CD4-positive, alpha-beta T cell (primary cell): ENCODE measurements around the gene RIC3. TPM values are rescaled to one million over a fixed set of nuclear protein-coding genes. Genes with fewer than 3 reads are reported as not detected.

Source experiments
- ATAC-seq: fragments of 200-7000 bp; cut with Tn5 transposase; one replicate; pipeline ENCODE4 v1.10.0; 2022; ENCODE audit warnings: mild to moderate bottlenecking; ENCODE audit not compliant: poor library complexity
- CTCF ChIA-PET: fragments of 350-600 bp; sonication (Branson Sonifier 250); formaldehyde crosslinking; loops from one replicate; lab custom pipeline; 2021; ENCODE audit warnings: antibody characterized with exemption, inconsistent platforms; lab: Charles Lee
- POLR2A ChIA-PET: fragments of 350-600 bp; sonication (Branson Sonifier 250); formaldehyde crosslinking; loops from one replicate; lab custom pipeline; 2021; ENCODE audit warnings: antibody characterized with exemption, inconsistent platforms; lab: Charles Lee
- DNase-seq, 14 experiments: peaks; one replicate each; pipeline ENCODE4 v3.0.0-alpha.2; 2013 to 2020; ENCODE audit warnings: mixed read lengths in 2 of 14
- H3K27ac ChIP-seq, 2 donors: one replicate each; pipeline versions ENCODE4 v1.5.1 to v1.7.0; 2013; ENCODE audit warnings: low read length in 2 of 2, low read depth in 1 of 2, mild to moderate bottlenecking in 1 of 2
- H3K27me3 ChIP-seq, 2 experiments: 1 replicate in 1 of 2; 2 replicates in 1 of 2; pipeline versions ENCODE4 v1.6.1 to v1.7.0; 2013; ENCODE audit warnings: low read length in 2 of 2, control low read depth in 1 of 2, mild to moderate bottlenecking in 1 of 2, moderate library complexity in 1 of 2; ENCODE audit not compliant: insufficient read depth in 2 of 2, control insufficient read depth in 1 of 2
- H3K36me3 ChIP-seq: one replicate; pipeline ENCODE4 v1.6.1; 2013; ENCODE audit warnings: low read length, control low read depth; ENCODE audit not compliant: insufficient read depth
- H3K4me1 ChIP-seq: one replicate; pipeline ENCODE4 v1.6.1; 2013; ENCODE audit warnings: low read length, control low read depth; ENCODE audit not compliant: insufficient read depth
- H3K4me3 ChIP-seq: one replicate; pipeline ENCODE4 v1.5.1; 2013; ENCODE audit warnings: mild to moderate bottlenecking, low read length, moderate library complexity
- H3K9me3 ChIP-seq, 2 experiments: 1 replicate in 1 of 2; 2 replicates in 1 of 2; pipeline versions ENCODE4 v1.6.1 to v1.7.0; 2013; ENCODE audit warnings: low read length in 2 of 2, mild to moderate bottlenecking in 2 of 2, control low read depth in 1 of 2, moderate library complexity in 1 of 2; ENCODE audit not compliant: control insufficient read depth in 1 of 2, insufficient read depth in 1 of 2
- H3K27ac Mint-ChIP-seq: one replicate; pipeline ENCODE4 v1.8.0; 2020; ENCODE audit warnings: mixed read lengths
- H3K27me3 Mint-ChIP-seq: one replicate; pipeline ENCODE4 v1.8.0; 2021; ENCODE audit warnings: mixed read lengths
- H3K36me3 Mint-ChIP-seq: one replicate; pipeline ENCODE4 v1.8.0; 2021; ENCODE audit warnings: low read depth, mixed read lengths
- H3K4me1 Mint-ChIP-seq: one replicate; pipeline ENCODE4 v1.8.0; 2021; ENCODE audit warnings: low read depth, mixed read lengths
- H3K4me3 Mint-ChIP-seq: one replicate; pipeline ENCODE4 v1.8.0; 2020; ENCODE audit warnings: mild to moderate bottlenecking, mixed read lengths
- H3K9me3 Mint-ChIP-seq: one replicate; pipeline ENCODE4 v1.8.0; 2020; ENCODE audit warnings: mixed read lengths
- CTCF ChIP-seq: fragments of 200-600 bp; IDR thresholded peaks from one replicate; pipeline ENCODE4 v1.8.0; 2022; ENCODE audit warnings: antibody characterized with exemption, mild to moderate bottlenecking
- intact Hi-C, 2 experiments: fragments of 100-400 bp; cut with DNase I in 1 of 2; cut with micrococcal nuclease in 1 of 2; formaldehyde crosslinking; loops; one replicate each; pipeline versions ENCODE4 v1.15.1 to v1.9.0; 2023 to 2025; cut with DNase I, micrococcal nuclease
- total RNA-seq, 174 experiments: library from RNA in 2 of 174; stranded (reverse) in 2 of 174; gene quantifications; one replicate each; pipeline ENCODE4 v1.2.3 and lab custom pipeline; 2021 to 2026

The RIC3 gene
- total RNA-seq, 2 experiments from 2014 or later, result 55.3 to 57.6 TPM

DNA sequence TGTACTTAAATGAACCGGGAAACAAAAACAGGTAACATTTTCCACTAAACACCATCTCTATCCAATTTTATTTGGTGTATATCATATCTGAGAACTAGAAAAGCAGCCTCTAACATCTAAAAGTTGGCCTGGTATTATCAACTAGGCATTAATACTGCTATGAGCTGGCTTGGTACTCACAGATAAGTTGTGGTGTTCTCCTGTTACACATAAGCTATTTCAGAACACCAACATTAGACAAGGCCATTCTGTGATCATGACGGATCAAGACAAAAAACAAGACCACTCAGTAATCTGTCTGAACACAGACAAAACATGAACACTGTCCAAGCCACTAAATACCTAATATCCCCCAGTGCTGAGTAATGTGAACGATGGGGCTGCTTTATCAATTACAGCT lies 11.9 kb downstream of the RIC3 start:
- intact Hi-C loops, result no loop called here
- ATAC-seq, result no peak
- no peak for DNase-seq

DNA sequence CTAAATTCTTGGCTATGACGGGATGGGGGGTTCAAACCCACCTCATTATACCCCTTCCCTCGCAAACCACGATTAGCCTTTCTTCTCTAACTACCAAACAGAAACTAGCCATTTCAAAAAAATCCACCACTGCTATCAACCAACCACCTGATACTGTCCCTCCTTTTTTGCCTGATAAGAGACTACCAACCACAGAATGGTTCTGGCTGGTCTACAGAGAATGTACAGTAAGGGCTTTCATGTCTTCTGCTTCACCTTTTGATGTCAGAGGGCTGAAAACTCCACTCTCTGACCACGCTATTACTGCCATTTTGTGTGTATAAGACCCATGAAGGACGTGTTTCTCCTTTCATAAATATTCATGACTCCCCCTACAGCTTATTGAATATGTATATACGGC lies 19.1 kb downstream of the RIC3 start:
- Histone ChIP-seq H3K27ac (no peak overlapping the region), H3K9me3 (no peaks in the 10 kb centered on the region), H3K4me1 (no peaks in the 10 kb centered on the region), H3K27me3 (no peaks in the 10 kb centered on the region), H3K4me3 (no peak overlapping the region), H3K36me3 (no peaks in the 10 kb centered on the region)
- intact Hi-C loops, result loop anchor here in 1 of 2 experiments (2.0 kb wide), 1 partner anchor 77 kb away; no protein-coding TSS in a partner anchor
- DNase-seq, result no peak
- ChIA-PET POLR2A (no interaction called here), CTCF (no interaction called here)
- Mint-ChIP-seq H3K36me3 (peaks cover 42% of the 10 kb centered on the region), H3K27me3 (no peaks in the 10 kb centered on the region), H3K4me3 (no peak overlapping the region), H3K9me3 (no peaks in the 10 kb centered on the region), H3K27ac (no peak overlapping the region), H3K4me1 (no peaks in the 10 kb centered on the region)
- ATAC-seq, result no peak
- no peak for TF ChIP-seq CTCF

More for the DNA sequence above, 11.9 kb downstream of the RIC3 start:
- H3K4me3 ChIP-seq, result no peak overlapping the region
- Mint-ChIP-seq H3K4me1 (peaks cover 19% of the 10 kb centered on the region), H3K27me3 (no peaks in the 10 kb centered on the region), H3K4me3 (no peak overlapping the region), H3K27ac (no peak overlapping the region), H3K36me3 (peaks cover 7% of the 10 kb centered on the region), H3K9me3 (no peaks in the 10 kb centered on the region)
- no peaks in the 10 kb centered on the region for H3K9me3 ChIP-seq
- no peak for TF ChIP-seq CTCF
- ChIA-PET CTCF (no interaction called here), POLR2A (no interaction called here)
- no peaks in the 10 kb centered on the region for H3K4me1 ChIP-seq
- no peaks in the 10 kb centered on the region for H3K27me3 ChIP-seq
- no peaks in the 10 kb centered on the region for H3K36me3 ChIP-seq
- H3K27ac ChIP-seq, result no peak overlapping the region

- Mint-ChIP-seq H3K27ac (no peak overlapping the region), H3K4me1 (no peaks in the 10 kb centered on the region), H3K4me3 (no peak overlapping the region), H3K9me3 (peaks cover 3% of the 10 kb centered on the region), H3K36me3 (peaks cover 68% of the 10 kb centered on the region), H3K27me3 (no peaks in the 10 kb centered on the region)
- DNase-seq, result no peak
- POLR2A ChIA-PET, result no interaction called here
- peaks cover 5% of the 10 kb centered on the region for H3K36me3 ChIP-seq
- ATAC-seq, result no peak
- intact Hi-C loops, result no loop called here
- no peaks in the 10 kb centered on the region for H3K4me1 ChIP-seq
- H3K27me3 ChIP-seq, result no peaks in the 10 kb centered on the region
- TF ChIP-seq CTCF, result no peak
- no peak overlapping the region for H3K27ac ChIP-seq
- CTCF ChIA-PET, result no interaction called here
- no peaks in the 10 kb centered on the region for H3K9me3 ChIP-seq
- H3K4me3 ChIP-seq, result no peak overlapping the region
These were observed 30.3 kb downstream of the RIC3 start for GRCh38 chr11:8138526-8138925.
